GM12874 (cell line): Measurements from ENCODE around the gene RPL10L.

Experiments used
- CTCF ChIP-seq: IDR thresholded peaks from 2 replicates; pipeline ENCODE4 v1.5.1; 2011; ENCODE audit warnings: low read depth, mild to moderate bottlenecking, control low read depth, low read length, moderate library complexity; ENCODE audit not compliant: insufficient read depth

The RPL10L gene

GRCh38 chr14:46646796-46647195 is 4.8 kb downstream of the RPL10L start:
- TF ChIP-seq CTCF = no peak

- TF ChIP-seq CTCF = no peak
Measured at GRCh38 chr14:46626876-46627275, 24.7 kb downstream of the RPL10L start.
